ENCODE measurements around the gene FNBP1.

Gene FNBP1

DNA sequence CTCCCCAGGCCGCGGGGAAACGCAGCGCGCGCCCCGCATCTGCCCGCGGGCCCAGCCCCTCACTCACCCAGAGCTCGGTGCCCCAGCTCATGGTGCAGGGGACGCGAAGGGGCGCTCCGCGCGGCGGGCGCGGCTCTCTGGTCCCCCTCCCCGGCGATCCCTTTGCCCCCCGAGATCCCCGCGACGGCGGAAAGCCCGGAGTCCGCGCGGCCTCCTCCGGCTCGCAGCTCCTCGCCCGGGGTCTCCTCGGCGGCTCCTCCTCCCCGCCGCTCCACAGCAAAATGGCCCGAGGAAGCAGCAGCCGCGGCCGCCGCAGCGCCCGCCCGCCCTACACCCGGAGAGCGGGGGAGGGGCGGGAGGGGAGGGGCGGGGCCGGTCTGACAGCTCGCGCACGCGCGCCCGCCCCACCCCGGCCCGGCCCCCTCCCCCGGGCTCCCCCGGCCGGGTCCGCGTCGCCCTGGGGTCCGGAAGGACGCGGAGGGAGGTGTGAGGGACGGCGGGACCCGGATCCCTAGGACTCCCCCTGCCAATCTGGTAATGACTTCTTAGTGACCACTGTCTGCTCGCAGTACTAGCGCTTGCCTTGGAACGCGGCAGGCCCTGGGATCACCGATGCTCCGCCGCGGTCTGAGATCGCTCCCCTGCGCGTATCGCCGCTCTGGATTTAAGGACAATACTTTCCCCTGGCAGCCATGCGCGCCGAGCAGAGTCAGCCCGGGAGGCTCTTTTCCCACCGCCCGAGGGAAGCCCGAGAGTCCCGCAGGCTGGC lies at the start of gene FNBP1:
Gene FNBP1, minus strand, starts transcription at position 305 of the 769 bp plus-strand sequence. Its CDS starts 214 bp downstream, at position 91.
- no peak for DNase-seq (ENCODE audit: low read depth)

DNA sequence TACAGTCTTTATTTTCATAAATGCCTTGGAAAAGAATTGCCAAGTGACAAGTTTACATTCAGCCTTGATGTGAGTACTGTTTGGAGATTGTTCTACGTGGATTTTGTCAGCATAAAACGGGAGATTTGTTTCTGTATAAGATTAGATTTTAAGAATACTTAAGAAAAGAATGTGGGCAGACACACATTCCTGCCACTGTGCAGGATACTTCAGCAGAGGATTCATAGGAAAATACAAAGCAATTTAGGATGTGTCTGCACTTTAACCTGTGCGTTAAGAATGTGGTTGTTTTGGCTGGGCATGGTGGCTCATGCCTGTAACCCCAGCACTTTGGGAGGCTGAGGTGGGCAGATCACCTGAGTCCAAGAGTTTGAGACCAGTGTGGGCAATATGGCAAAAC lies 47.9 kb upstream of the FNBP1 start:
- no peak for DNase-seq (ENCODE audit: low read depth)

DNA sequence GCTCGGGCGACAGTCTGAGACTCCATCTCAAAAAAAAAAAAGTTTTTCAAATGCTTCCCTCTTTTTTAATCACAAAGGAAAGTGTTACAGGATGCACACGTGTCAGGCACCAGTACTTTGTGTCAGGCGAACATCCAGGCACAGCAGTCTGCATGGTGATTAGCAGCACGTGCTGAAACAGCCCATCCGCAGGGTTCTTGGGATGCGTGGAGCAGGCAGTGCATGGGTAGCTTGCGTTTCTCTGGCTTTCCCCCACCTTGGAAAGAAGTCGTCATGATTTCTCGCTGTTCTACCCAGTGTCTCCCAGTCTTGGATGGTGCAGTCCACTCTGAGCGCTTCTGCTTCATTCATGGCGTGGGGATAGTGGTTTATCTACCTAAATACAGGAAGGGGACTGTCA lies 46.2 kb upstream of the FNBP1 start:
- no peak for DNase-seq (ENCODE audit: low read depth)

DNA sequence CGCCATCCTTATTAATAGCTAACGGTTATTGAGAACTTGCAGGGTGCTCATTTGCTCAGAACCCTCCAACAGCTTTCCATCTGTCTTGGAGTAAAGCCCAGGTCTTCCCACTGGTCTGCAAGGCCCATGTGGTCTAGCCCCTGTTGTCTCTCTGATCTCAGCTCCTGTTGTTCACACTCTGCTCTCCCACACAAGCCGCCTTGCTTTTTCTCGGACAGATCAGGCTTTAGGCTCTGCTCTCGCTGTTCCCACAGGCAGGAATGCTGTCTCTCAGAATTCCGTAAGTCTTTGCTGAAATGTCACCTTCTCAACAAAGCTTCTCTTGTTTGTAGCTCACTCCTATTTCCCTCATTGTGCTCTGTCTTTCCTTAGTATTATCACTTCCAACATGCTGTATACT lies 45.1 kb upstream of the FNBP1 start:
- DNase-seq (ENCODE audit: low read depth) = no peak

DNA sequence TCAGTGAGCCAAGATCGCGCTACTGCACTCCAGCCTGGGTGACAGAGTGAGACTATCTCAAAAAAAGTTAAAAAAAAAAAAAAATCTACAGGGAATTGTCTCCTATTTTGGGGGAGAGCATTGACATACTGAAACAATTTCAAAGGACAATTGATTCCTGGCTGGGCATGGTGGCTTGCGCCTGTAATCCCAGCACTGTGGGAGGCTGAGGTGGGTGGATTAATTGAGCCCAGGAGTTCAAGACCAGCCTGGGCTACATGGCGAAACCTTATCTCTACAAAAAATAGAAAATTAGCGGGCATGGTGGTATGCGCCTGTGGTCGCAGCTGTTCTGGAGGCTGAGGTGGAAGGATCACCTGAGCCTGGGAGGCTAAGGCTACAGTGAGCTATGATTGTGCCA lies 41.3 kb upstream of the FNBP1 start:
- DNase-seq (ENCODE audit: low read depth) = no peak

DNA sequence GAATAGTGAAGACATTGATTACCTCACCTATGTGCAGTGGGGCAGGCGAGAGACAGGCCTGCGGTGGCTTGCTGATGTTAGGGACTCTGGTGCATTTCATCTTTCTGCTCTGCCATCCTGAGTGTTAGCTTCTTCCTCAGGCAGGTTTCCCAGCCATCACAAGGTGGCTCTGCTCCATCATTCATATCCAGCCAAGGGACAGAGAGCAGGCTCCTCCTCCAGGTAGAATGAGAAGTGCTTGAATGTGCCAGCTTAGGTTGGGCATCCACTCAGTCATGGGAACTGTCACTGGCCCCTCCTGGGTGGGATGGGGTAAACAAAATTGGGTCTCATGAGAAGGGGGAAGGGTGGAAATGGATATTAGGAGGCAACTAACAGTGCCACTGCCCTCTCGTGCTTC lies 35.6 kb upstream of the FNBP1 start:
- DNase-seq (ENCODE audit: low read depth) = no peak

DNA sequence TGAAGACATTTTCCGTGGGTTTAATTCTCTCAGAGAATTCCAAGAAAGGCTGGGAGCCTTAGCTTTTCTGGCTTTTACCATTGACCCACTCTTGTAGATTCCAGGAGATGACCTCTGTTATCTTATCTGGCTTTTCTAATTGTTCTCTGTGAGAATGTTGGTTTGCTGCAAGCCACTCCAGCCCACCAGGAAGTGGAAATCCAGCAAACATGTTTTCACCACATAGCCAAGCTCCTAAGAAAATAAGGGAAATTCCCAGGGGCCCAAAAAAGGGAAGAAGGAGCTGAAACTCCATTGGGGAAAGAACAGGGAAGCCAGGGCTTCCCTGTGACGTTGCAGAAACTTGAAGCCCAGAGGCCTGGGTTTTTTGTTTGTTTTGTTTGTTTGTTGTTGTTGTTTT lies 30.4 kb upstream of the FNBP1 start:
- no peak for DNase-seq (ENCODE audit: low read depth)

DNA sequence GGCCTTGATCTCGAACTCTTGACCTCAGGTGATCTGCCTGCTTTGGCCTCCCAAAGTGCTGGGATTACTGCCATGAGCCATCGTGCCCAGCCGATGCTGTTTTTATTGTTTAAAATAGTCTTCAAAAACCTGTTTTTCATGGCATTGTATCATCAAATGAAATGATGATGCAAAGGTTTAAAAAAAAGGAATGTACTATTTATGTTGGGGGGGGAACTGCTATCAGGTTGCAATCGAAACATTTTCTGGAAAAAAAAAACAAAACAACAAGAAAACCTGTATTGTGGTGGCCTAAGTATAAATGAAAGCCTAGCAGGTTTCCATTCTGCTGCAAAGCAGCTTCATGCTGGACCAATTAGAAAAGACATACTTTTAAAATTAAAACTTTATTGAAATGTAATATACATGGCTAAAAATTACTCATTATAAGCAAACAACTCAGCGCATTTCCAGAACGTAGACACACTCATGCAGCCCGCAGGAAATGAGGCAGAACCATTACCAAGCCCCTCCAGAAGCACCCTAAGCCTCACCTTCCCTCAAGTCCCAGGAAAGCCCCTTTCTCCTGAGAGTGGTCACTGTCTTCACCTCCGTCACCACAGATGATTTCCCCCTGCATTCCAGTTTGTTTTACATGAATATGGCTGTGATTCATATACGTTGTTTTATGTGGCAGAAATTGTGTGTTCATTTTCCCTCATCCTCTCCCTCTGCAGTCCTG lies 29.7 kb upstream of the FNBP1 start:
- no peak for DNase-seq (ENCODE audit: low read depth)

DNA sequence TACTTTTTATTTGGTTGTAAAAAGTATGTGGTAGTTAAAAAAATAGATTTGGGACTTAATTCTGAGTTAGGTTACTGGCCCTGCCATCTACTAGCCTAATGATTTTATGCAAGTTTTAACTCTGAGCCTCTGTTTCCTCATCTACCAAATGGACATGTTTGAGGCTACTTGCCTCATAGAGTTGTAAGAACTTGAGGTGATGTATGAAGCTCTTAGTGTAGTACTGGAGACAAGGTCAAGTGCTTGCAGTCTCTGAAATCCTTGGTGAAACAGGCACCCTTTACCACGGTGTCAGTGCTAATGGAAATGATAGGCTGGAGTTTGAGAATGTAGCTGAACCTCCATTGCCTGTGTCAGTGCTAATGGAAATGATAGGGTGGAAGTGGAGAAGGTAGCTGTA lies 26.1 kb upstream of the FNBP1 start:
- DNase-seq (ENCODE audit: low read depth) = no peak

DNA sequence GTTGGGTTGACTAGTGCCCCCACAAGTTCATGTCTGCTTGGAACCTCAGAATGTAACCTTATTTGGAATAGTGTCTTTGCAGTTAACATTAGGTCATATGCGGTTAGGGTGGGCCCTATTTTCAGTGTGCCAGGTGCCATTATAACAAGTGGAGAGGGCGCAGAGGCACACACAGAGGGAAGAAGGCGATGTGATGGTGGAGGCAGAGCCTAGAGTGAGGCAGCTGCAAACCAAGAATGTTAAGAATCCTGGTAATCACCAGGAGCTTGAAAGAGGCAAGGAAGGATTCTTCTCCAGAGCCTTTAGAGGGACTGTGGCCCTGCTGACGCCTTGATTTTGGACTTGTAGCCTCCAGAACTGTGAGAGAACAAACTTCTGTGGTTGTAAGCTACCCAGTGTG lies 21.6 kb upstream of the FNBP1 start:
- no peak for DNase-seq (ENCODE audit: low read depth)

DNA sequence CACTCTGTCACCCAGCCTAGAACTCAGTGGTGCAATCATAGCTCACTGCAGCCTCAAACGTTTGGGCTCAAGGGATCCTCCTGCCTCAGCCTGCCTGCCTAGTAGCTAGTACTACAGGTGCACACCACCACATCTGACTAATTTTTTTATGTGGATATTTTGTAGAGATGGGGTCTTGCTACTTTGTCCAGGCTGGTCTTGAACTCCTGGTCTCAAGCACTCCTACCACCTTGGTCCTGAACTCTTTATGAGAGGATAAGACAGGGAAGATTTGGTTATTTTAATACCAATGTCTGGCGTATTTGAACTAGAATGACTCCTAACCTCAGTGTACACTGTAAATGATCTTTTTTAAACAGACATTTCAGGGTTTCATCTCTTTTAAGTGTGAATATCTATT lies 19.8 kb upstream of the FNBP1 start:
- DNase-seq (ENCODE audit: low read depth) = no peak

DNA sequence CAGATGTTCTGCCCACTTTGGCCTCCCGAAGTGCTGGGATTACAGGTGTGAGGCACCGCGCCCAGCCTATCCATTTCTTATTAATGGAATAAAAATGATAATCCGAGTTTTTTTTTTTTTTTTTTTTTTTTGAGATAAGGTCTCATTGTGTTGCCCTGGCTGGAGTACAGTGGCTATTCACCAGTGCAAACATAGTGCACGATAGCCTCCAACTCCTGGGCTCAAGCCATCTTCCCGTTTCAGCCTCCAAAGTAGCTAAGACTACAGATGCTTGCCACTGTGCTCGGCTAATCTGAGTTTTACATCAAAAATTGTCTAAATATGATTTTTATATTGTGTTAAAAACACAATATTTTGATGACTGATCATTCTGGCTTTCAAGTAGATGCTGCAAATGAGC lies 17.3 kb upstream of the FNBP1 start:
- DNase-seq (ENCODE audit: low read depth) = no peak

DNA sequence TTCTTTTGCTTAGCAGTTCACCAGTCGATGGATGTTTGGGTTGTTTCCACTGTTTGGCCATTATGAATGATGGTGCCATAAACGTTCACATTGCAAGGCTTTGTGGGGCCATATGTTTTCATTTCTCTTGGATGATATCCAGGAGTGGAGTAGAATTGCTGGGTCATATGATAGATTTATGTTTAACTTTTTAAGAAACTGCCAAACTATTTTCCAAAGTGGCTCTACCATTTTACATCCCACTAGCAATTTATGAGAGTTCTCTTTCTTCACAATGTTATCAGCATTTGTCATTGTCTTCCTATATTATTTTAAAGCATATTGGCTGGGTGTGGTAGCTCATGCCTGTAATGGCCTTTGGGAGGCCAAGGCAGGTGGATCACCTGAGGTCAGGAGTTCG lies 15.9 kb upstream of the FNBP1 start:
- DNase-seq (ENCODE audit: low read depth) = no peak

DNA sequence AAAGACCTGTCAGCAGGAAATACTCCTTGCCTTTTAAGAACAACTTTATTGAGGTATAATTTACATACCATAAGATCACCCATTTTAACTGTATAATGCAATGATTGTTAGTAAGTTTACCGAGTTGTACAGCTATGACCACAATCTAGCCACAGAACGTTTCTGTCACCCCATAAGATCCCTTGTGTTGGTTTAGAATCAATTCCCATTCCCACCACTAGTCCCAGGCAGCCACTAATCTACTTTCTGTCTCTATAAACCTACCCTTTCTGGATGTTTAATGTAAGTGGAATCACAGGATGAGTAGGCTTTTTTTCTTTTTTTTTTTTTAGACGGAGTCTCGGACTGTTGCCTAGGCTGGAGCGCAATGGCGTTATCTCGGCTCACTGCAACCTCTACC lies 15.2 kb upstream of the FNBP1 start:
- DNase-seq (ENCODE audit: low read depth) = no peak

DNA sequence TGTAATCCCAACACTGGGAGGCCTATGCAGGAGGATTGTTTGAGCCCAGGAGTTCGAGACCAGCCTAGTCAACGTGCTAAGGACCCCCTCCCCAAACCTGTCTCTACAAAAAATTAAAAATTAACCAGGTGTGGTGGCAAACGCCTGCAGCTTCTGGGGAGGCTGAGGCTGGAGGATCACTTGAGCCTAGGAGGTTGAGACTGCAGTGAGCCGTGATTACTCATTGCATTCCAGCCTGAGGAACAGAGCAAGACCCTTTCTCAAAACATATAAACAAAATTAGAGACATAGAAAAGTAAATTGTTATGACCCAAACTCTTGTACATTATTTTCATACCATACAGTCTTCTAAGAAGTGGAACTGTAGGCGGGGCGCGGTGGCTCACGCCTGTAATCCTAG lies 11.8 kb upstream of the FNBP1 start:
- DNase-seq (ENCODE audit: low read depth) = no peak

DNA sequence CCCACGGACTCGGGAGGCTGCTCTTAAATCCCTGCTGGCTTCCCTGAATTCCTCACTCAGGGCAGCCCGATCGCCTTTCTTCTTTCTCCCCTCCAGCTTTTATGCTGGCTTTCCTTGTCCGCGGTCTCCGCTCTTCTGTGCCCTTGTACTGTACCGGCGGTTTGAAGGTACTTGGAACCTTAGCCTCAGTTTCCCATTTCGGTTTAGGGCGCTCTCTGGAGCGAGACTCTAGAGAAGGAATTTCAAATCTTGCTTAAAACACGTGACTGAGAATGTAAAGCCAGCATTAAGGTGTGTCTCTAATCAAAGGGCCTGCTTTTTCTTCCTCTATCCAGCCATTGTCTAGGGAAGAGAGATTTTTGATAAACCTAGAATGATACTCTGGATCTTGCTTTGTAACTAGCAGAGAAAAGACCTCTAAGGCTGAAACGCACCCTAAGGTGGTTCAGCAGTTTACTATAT lies 11.4 kb upstream of the FNBP1 start:
- no peak for DNase-seq (ENCODE audit: low read depth)

DNA sequence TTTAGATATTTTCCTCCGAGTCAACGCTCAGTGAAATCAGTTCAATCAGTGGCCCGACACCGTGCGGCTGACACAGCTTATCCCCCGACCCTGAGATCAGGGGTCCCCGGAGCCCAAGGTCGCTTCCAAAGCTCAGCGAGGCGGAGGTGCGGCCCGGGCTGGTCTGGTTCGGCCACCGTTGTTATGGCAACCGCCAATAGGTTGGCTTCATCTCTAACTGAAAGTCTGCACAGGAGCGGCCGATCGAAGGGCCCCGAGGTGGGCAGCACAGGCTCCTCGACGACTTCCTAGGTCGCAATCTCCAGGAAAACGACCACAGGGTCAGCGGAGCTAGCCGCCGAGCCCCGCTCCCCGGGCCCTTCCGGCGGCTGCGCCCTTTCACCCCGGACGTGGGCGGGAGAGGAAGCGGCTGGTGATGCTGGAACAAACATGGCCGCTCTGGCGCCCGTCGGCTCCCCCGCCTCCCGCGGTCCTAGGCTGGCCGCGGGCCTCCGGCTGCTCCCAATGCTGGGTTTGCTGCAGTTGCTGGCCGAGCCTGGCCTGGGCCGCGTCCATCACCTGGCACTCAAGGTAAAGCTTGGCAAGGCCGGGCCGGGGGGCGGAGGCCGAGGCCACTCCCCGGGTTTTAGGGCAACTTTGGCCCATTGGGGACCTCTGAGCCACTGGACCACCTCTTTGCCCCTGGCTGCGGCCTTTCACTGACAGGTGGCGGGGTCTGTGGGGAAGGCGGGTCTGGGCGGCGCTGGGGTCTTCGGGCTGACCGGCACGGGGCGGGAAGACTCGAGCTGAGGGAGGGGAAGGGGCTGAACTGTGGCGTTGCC lies 10.7 kb upstream of the FNBP1 start, which contains the start of gene GPR107:
Gene GPR107, plus strand, starts transcription at position 403 of the 821 bp plus-strand sequence. Its CDS starts 27 bp downstream, at position 430.
- no peak for DNase-seq (ENCODE audit: low read depth)

DNA sequence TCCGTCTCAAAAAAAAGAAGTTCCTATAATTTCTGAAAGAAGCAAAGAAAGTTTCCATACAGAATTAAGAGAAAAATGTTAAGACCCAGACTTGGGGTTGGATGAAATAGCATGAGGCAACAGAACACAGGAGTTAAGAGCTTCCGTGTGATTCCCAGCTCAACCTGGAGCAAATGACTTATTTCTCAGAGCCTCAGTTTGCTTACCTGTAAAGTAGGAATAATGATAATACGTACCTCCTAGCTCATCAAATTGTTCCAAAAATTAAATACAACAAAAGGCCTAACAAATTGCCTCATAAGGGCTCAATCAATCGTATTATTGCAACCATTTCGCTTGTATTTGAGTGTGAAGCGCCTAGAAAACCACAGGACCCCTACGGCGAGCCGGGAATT lies 10.1 kb upstream of the FNBP1 start:
- DNase-seq (ENCODE audit: low read depth) = no peak

DNA sequence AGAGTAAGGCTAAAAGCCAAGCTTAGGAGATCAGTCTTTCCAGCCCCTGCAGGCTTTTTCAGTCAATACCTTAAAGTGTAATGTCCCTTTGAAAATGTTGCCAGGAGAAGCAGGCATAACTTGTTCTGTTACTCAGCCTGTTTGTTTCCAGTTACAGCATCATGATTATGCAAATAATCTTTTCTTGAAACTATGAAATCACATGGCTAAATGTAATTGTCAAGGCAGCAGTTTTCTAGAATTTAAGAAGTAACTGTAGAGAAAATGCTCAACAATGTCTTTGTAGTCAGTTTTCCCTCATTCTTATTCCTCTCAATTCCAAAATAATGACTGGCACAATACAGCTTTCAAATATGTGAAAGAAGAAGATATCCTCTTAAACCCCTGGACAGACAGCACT lies 8.9 kb upstream of the FNBP1 start:
- no peak for DNase-seq (ENCODE audit: low read depth)

DNA sequence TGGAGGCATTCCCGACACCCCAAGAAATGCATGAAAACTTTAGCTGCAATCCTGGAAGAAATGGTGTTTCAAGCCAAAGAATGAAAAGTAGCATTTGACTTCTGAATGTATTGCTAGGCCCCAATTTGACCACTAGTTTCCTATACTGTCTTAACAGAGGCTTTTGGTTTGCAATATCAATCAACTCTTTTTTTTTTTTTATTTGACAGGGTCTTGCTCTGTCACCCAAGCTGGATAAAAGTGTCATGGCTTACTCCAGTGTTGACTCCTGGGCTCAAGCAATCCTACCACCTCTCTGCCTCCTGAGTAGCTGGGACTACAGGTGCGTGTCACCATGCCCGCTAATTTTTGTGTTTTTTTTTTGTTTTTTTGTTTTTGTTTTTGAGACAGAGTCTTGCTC lies 7.5 kb upstream of the FNBP1 start:
- DNase-seq (ENCODE audit: low read depth) = no peak

DNA sequence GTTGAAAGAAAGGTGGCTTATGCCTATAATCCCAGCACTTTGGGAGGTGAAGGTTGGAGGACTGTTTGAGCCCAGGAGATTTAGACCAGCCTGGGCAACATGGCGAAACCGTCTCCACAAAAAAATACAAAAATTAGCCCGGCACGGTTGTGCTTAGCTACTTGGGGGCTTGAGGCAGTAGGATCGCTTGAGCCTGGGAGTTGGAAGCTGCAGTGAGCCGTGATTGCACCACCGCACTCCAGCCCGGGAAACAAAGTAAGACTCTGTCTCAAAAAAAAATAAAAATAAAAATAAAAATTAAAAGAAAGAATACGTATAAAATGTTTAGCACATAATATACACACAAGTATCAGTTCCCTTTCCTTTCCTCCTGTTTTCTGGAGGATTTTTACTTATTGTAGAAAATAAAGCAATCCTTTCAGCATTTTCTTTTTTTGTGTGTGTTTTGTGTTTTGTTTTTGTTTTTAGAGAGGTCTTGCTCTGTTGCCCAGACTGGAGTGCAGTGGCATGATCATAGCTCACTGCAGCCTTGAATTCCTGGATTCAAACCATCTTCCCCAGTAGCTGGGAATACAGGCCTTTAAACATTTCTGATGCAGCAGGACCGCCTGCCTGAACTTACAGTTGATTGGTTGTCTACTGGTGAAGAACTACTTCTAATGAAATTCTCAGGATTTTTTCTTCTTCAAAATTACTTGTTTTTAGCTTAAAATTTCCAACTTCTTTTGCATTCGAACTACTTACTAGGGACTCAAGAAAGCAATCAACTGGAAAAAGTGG lies 6.6 kb upstream of the FNBP1 start:
- DNase-seq (ENCODE audit: low read depth) = no peak

All from HS-27A (cell line).